Upper lobe of left lung (tissue), 6 donors: ENCODE measurements around the gene CLC. TPM values are rescaled to one million over a fixed set of nuclear protein-coding genes. Genes with fewer than 3 reads are reported as not detected.

Experiments used
- ATAC-seq, 2 donors: fragments of 200-7000 bp; cut with Tn5 transposase; one replicate each; pipeline ENCODE4 v1.9.1; 2022; ENCODE audit warnings: mild to moderate bottlenecking in 2 of 2, moderate library complexity in 2 of 2; ENCODE audit not compliant: low FRiP score in 2 of 2
- DNase-seq, 2 donors: peaks; one replicate each; pipeline ENCODE4 v3.0.0-alpha.2; 2019 to 2020
- H3K27ac ChIP-seq, 4 donors: fragments of 200-600 bp; sonication (generic); one replicate each; pipeline ENCODE4 v1.5.1; 2016 to 2019
- H3K27me3 ChIP-seq, 4 donors: fragments of 200-600 bp; sonication (generic); one replicate each; pipeline ENCODE4 v1.5.1; 2017 to 2019
- H3K36me3 ChIP-seq, 4 donors: fragments of 200-600 bp; sonication (generic); one replicate each; pipeline ENCODE4 v1.5.1; 2016 to 2019
- H3K4me1 ChIP-seq, 4 donors: fragments of 200-600 bp; sonication (generic); one replicate each; pipeline ENCODE4 v1.5.1; 2018 to 2019
- H3K4me3 ChIP-seq, 4 donors: fragments of 200-600 bp; sonication (generic); one replicate each; pipeline ENCODE4 v1.5.1; 2017 to 2019; ENCODE audit warnings: mild to moderate bottlenecking in 2 of 4, moderate library complexity in 1 of 4
- H3K9me3 ChIP-seq, 4 donors: fragments of 200-600 bp; sonication (generic); one replicate each; pipeline ENCODE4 v1.5.1; 2018 to 2019
- CTCF ChIP-seq, 6 experiments: fragments of 450-650 bp in 4 of 6; fragments of 200-600 bp in 2 of 6; sonication (generic) in 2 of 6; IDR thresholded peaks; one replicate each; pipeline ENCODE4 v1.5.1; 2016 to 2019; ENCODE audit warnings: antibody characterized with exemption in 6 of 6
- EP300 ChIP-seq, 4 donors: sonication (generic); formaldehyde crosslinking; IDR thresholded peaks; one replicate each; pipeline ENCODE4 v1.5.1; 2017; ENCODE audit warnings: antibody characterized with exemption in 4 of 4, control low read depth in 2 of 4
- POLR2A ChIP-seq, 4 donors: fragments of 450-650 bp; IDR thresholded peaks; one replicate each; pipeline ENCODE4 v1.5.1; 2016 to 2017; ENCODE audit warnings: antibody characterized with exemption in 4 of 4, mild to moderate bottlenecking in 2 of 4
- POLR2AphosphoS5 ChIP-seq, 2 donors: sonication (generic); formaldehyde crosslinking; IDR thresholded peaks; one replicate each; pipeline ENCODE4 v1.5.1; 2017; ENCODE audit warnings: antibody characterized with exemption in 2 of 2
- WGBS, 2 donors: methylation state at CpG; one replicate each; pipeline ENCODE4 v1.1.5; 2017 to 2018; 5-methylcytosine and 5-hydroxymethylcytosine counted together
- total RNA-seq, 6 donors: library from RNA; depleted of rRNA in 4 of 6; stranded (reverse); fragments of >200 nt in 4 of 6; gene quantifications; one replicate each; pipeline versions ENCODE4 v1.1.0 to v1.2.1, GENCODE V29; 2016 to 2021
- donor health status: DM: no; HTN: no; CAD: no; lungs with moderate emphysema.
- donor health status: DM: no; HTN: yes; CAD: no; lungs with severe emphysema.

CLC gene
- total RNA-seq, 6 donors from 2014 or later, result not detected

- Histone ChIP-seq H3K27me3 (no peaks in the 10 kb centered on the region), H3K27ac (no peak overlapping the region), H3K4me3 (no peak overlapping the region), H3K9me3 (no peaks in the 10 kb centered on the region), H3K4me1 (no peaks in the 10 kb centered on the region), H3K36me3 (no peaks in the 10 kb centered on the region)
- DNase-seq (no peak), ATAC-seq (no peak)
- 54 to 66% methylated on average over 8 of the region's 8 CpGs for WGBS, 2 donors
- no peak for TF ChIP-seq POLR2A (IDR thresholded peaks at IDR 0.05)
- no peak for TF ChIP-seq POLR2AphosphoS5 (IDR thresholded peaks at IDR 0.05)
- TF ChIP-seq CTCF (IDR thresholded peaks at IDR 0.05), result no peak
- TF ChIP-seq EP300 (IDR thresholded peaks at IDR 0.05), result no peak
Measured at GRCh38 chr19:39705578-39706188, 32.1 kb downstream of the CLC start.

- DNase-seq (no peak), ATAC-seq (no peak)
- no peak for TF ChIP-seq CTCF (IDR thresholded peaks at IDR 0.05)
- no peak within 1 kb of the TSS for H3K27ac ChIP-seq
- no peaks in the 10 kb centered on the region for H3K27me3 ChIP-seq
- H3K36me3 ChIP-seq, result no peaks in the 10 kb centered on the region
- no peaks in the 10 kb centered on the region for H3K9me3 ChIP-seq
- no peaks in the 10 kb centered on the region for H3K4me1 ChIP-seq
- no peak within 1 kb of the TSS for H3K4me3 ChIP-seq
- WGBS, 2 donors, result 57 to 59% methylated on average over 6 of the region's 6 CpGs
Measured at GRCh38 chr19:39704181-39705044, 33.4 kb downstream of the CLC start, which contains the start of gene LGALS14. Gene LGALS14 (plus strand): TSS chr19:39704481. CDS start chr19:39704529, 48 bp downstream.

- no peaks in the 10 kb centered on the region for H3K27me3 ChIP-seq
- no peaks in the 10 kb centered on the region for H3K9me3 ChIP-seq
- H3K36me3 ChIP-seq, result no peaks in the 10 kb centered on the region
- DNase-seq (no peak), ATAC-seq (no peak)
- 68 to 73% methylated on average over 5 of the region's 5 CpGs for WGBS, 2 donors
- H3K4me1 ChIP-seq, result no peaks in the 10 kb centered on the region
- no peak overlapping the region for H3K27ac ChIP-seq
- no peak for TF ChIP-seq POLR2AphosphoS5 (IDR thresholded peaks at IDR 0.05)
- no peak for TF ChIP-seq POLR2A (IDR thresholded peaks at IDR 0.05)
- TF ChIP-seq CTCF (IDR thresholded peaks at IDR 0.05), result no peak
- no peak for TF ChIP-seq EP300 (IDR thresholded peaks at IDR 0.05)
- H3K4me3 ChIP-seq, result no peak overlapping the region
Measured at GRCh38 chr19:39701291-39701690, 36.5 kb downstream of the CLC start.

- ATAC-seq, result no peak
Measured at GRCh38 chr19:39698535-39698934, 39.3 kb downstream of the CLC start.

More at GRCh38 chr19:39698535-39698934, 39.3 kb downstream of the CLC start:
- TF ChIP-seq EP300 (IDR thresholded peaks at IDR 0.05) (no peak), CTCF (IDR thresholded peaks at IDR 0.05) (no peak), POLR2A (IDR thresholded peaks at IDR 0.05) (no peak), POLR2AphosphoS5 (IDR thresholded peaks at IDR 0.05) (no peak)
- H3K36me3 ChIP-seq, result no peaks in the 10 kb centered on the region
- no peaks in the 10 kb centered on the region for H3K4me1 ChIP-seq
- no peak for DNase-seq
- no peaks in the 10 kb centered on the region for H3K27me3 ChIP-seq
- H3K9me3 ChIP-seq, result no peaks in the 10 kb centered on the region
- H3K27ac ChIP-seq, result no peak overlapping the region
- no peak overlapping the region for H3K4me3 ChIP-seq
